Ovary (tissue), 9 donors: Measurements from ENCODE around the gene TSFM. TPM values are rescaled to one million over a fixed set of nuclear protein-coding genes. Genes with fewer than 3 reads are reported as not detected.

Experiments
- DNase-seq, 5 donors: peaks; one replicate each; pipeline ENCODE4 v3.0.0-alpha.2; 2019 to 2020
- H3K27ac ChIP-seq, 2 donors: fragments of 200-600 bp; one replicate each; pipeline versions ENCODE4 v1.5.1 to v1.8.0; 2019 to 2022
- H3K27me3 ChIP-seq: fragments of 200-600 bp; one replicate; pipeline ENCODE4 v1.8.0; 2022
- H3K36me3 ChIP-seq: fragments of 200-600 bp; sonication (generic); one replicate; pipeline ENCODE4 v1.5.1; 2019
- H3K4me1 ChIP-seq: one replicate; pipeline ENCODE4 v1.8.1; 2013; ENCODE audit warnings: mild to moderate bottlenecking, moderate library complexity; ENCODE audit not compliant: insufficient read depth
- H3K4me3 ChIP-seq: fragments of 200-600 bp; sonication (generic); one replicate; pipeline ENCODE4 v1.5.1; 2017
- H3K9me3 ChIP-seq, 2 donors: fragments of 200-600 bp in 1 of 2; sonication (generic) in 1 of 2; one replicate each; pipeline versions ENCODE4 v1.5.1 to v1.8.1; 2013 to 2019; ENCODE audit warnings: mild to moderate bottlenecking in 1 of 2, moderate library complexity in 1 of 2
- EP300 ChIP-seq: sonication (generic); formaldehyde crosslinking; IDR thresholded peaks from one replicate; pipeline ENCODE4 v1.6.1; 2017; ENCODE audit warnings: antibody characterized with exemption
- POLR2A ChIP-seq: fragments of 450-650 bp; IDR thresholded peaks from one replicate; pipeline ENCODE4 v1.6.1; 2017; ENCODE audit warnings: antibody characterized with exemption, mild to moderate bottlenecking, moderate library complexity
- WGBS, 3 donors: extraction: QIAGEN DNeasy Blood & Tissue Kit in 1 of 3; methylation state at CpG; one replicate each; pipeline versions ENCODE4 v1.1.5 to v1.1.7; 2013 to 2017; 5-methylcytosine and 5-hydroxymethylcytosine counted together
- intact Hi-C, 4 donors: fragments of 100-400 bp; cut with DNase I; formaldehyde crosslinking; loops; one replicate each; pipeline versions ENCODE4 v1.11.0 to v1.15.1; 2022 to 2023
- polyA plus RNA-seq, 2 donors: library from polyadenylated mRNA; stranded (reverse); fragments of 200-250 nt in 1 of 2; fragments of 350-450 nt in 1 of 2; fragmentation: Illumina TruSeq in 1 of 2; extraction: RNeasy Lipid Tissue Mini Kit (QIAGEN cat#74804) in 1 of 2; gene quantifications; one replicate each; pipeline ENCODE4 v1.2.3, GENCODE V29; 2013 to 2014
- total RNA-seq, 7 donors: library from RNA; depleted of rRNA in 2 of 7; stranded (reverse); fragments of >200 nt in 2 of 7; fragmentation: NEBNext Ultra II Directional in 3 of 7; extraction: Animal tissue kit (Norgen Biotek cat#: 25700) in 3 of 7; gene quantifications; one replicate each; pipeline versions ENCODE4 v1.1.0 to v1.2.4, GENCODE V29; 2016 to 2023
- TF ChIP-seq, protein P1 (sequence below), 3 donors: fragments of 450-650 bp in 2 of 3; fragments of 200-600 bp in 1 of 3; IDR thresholded peaks; one replicate each; pipeline versions ENCODE4 v1.5.1 to v1.8.0; 2016 to 2022; ENCODE audit warnings: antibody characterized with exemption in 3 of 3, mild to moderate bottlenecking in 1 of 3
- donor health status: DM: no; HTN: no; CAD: no; lungs with moderate emphysema.
- donor health status: DM: no; HTN: no; CAD: no.
- donor health status: Bipolar disorder and iron deficiency.
- donor health status: DM: yes; HTN: yes; CAD: no.
- donor health status: DM: no; HTN: no; CAD: no.
- donor health status: DM: yes; HTN: yes; CAD: no.

Gene TSFM
- total and polyA plus RNA-seq, 9 donors, result 13.2 to 28.1 (median 20.1) TPM

DNA sequence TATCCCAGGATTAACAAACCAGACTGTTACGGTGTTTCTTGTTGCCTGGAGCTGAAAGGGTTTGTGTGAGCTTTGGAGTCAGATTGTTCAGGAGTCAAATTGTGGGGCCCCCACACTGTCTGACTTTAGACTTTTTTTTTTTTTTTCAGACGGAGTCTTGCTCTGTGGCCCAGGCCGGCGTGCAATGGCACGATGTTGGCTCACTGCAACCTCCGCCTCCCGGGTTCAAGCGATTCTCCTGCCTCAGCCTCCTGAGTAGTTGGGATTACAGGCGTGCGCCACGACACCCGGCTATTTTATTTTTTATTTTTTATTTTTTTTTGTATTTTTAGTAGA, 847 bp downstream of the TSFM start:
- Histone ChIP-seq H3K27me3 (no peaks in the 10 kb centered on the region), H3K4me3 (peak overlapping the region; percentile 93), H3K36me3 (no peaks in the 10 kb centered on the region), H3K9me3 (no peaks in the 10 kb centered on the region), H3K4me1 (peaks cover 3% of the 10 kb centered on the region), H3K27ac (no peak overlapping the region)
- DNase-seq, result no peak
- TF ChIP-seq POLR2A, result no peak
- intact Hi-C loops, result loop anchor here in 2 of 4 donors (2.0 to 10.0 kb wide), 2 partner anchors 51 to 121 kb away; no protein-coding TSS in a partner anchor
- 70 to 82% (median 73%) methylated on average over 12 of the region's 12 CpGs for WGBS, 3 donors

DNA sequence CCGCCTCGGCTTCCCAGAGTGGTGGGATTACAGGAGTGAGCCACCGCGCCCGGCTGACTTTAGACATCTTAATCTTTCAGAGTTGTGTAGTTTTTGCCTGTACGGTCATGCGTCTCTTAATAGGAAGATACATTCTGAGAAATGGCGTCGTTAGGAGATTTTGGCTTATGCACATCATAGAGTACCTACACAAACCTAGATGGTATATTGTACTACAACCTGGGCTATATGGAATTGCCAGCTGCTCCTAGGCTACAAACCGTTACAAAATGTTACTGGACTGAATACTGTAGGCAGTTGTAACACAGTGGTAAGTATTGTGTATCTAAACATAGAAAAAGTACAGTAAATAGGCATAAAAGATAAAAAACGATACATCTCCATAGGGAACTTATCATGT, 1.3 kb downstream of the TSFM start:
- no peak for DNase-seq
- Histone ChIP-seq H3K36me3 (no peaks in the 10 kb centered on the region), H3K27ac (no peak overlapping the region), H3K9me3 (no peaks in the 10 kb centered on the region), H3K4me3 (peak overlapping the region; percentile 93), H3K27me3 (no peaks in the 10 kb centered on the region), H3K4me1 (peaks cover 3% of the 10 kb centered on the region)
- intact Hi-C loops, result loop anchor here in 2 of 4 donors (2.0 to 10.0 kb wide), 2 partner anchors 51 to 121 kb away; no protein-coding TSS in a partner anchor
- TF ChIP-seq POLR2A (no peak), EP300 (no peak)
- TF ChIP-seq, protein P1, sequence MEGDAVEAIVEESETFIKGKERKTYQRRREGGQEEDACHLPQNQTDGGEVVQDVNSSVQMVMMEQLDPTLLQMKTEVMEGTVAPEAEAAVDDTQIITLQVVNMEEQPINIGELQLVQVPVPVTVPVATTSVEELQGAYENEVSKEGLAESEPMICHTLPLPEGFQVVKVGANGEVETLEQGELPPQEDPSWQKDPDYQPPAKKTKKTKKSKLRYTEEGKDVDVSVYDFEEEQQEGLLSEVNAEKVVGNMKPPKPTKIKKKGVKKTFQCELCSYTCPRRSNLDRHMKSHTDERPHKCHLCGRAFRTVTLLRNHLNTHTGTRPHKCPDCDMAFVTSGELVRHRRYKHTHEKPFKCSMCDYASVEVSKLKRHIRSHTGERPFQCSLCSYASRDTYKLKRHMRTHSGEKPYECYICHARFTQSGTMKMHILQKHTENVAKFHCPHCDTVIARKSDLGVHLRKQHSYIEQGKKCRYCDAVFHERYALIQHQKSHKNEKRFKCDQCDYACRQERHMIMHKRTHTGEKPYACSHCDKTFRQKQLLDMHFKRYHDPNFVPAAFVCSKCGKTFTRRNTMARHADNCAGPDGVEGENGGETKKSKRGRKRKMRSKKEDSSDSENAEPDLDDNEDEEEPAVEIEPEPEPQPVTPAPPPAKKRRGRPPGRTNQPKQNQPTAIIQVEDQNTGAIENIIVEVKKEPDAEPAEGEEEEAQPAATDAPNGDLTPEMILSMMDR (IDR thresholded peaks at IDR 0.05), result no peak
- WGBS, 3 donors, result 83 to 88% (median 85%) methylated on average over 11 of the region's 11 CpGs

DNA sequence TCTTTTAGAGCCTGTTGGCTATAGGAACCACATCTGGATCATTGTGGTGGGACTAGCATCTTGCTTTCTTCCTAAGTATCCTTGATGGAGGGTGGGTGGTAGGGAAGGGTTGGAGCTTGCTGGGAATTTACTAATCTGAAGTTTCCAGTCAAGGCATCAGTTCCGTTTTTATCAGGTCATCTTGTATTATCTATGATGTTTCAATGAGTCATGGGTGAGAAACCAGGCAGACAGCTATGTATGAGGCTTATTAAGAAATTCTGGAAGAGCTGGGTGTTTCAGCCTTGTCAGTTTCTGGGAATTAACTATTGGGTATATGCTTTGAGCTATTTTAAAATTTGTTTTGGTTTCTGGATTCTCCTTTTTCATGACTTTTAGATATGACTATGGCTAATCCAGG, 11.3 kb downstream of the TSFM start:
- DNase-seq, result no peak
- intact Hi-C loops, result no loop called here
- Histone ChIP-seq H3K36me3 (no peaks in the 10 kb centered on the region), H3K27me3 (no peaks in the 10 kb centered on the region), H3K27ac (no peak overlapping the region), H3K4me1 (no peaks in the 10 kb centered on the region), H3K9me3 (no peaks in the 10 kb centered on the region), H3K4me3 (no peak overlapping the region)
- TF ChIP-seq EP300 (no peak), POLR2A (no peak)
- TF ChIP-seq, protein P1 (IDR thresholded peaks at IDR 0.05), result no peak
- 24 to 46% (median 31%) methylated on average over 1 of the region's 1 CpG for WGBS, 3 donors

DNA sequence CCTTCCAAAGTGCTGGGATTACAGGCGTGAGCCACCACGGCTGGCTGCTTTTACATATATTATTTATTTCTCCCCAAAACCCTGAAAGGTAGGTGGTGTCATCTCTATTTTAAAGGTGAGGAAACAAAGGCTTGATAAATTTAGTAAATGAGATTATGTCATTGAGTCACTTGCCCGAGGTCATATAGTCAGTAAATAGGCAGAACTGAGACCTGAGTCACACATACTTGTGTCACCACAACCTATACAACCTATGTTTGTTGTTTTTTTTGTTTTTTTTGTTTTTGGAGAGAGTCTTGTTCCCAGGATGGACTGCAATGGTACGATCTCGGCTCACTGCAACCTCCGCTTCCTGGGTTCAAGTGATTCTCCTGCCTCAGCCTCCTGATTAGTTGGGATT, 12.8 kb downstream of the TSFM start:
- H3K4me1 ChIP-seq, result no peaks in the 10 kb centered on the region
- no peak for DNase-seq
- H3K27ac ChIP-seq, result no peak overlapping the region
- no peak overlapping the region for H3K4me3 ChIP-seq
- WGBS, 3 donors, result 90 to 94% (median 91%) methylated on average over 6 of the region's 6 CpGs
- H3K9me3 ChIP-seq, result no peaks in the 10 kb centered on the region
- H3K36me3 ChIP-seq, result no peaks in the 10 kb centered on the region
- no peaks in the 10 kb centered on the region for H3K27me3 ChIP-seq
- TF ChIP-seq POLR2A (no peak), EP300 (no peak)
- TF ChIP-seq, protein P1 (IDR thresholded peaks at IDR 0.05), result no peak
- intact Hi-C loops, result loop anchor here in 1 of 4 donors (5.0 kb wide), 1 partner anchor 37 kb away; no protein-coding TSS in a partner anchor

DNA sequence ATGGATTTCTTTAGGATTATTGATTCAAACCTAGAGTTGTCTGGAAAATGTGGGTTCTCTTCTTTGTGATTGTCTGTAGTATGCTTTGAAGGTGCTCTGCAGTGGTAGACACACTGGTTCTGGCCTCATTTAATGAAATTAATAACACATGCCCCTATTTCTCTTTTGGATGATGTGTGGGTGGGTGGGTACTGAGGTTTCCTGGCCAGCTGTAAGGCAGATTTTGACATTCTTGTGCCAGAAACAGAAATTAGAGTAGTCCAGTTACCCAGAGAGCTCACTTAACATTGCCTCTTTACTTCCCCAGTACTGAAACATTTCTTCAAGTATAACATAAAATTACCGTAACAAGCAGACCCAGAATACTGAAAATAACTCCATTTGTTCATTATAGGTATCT, 14.4 kb downstream of the TSFM start:
- no peaks in the 10 kb centered on the region for H3K36me3 ChIP-seq
- WGBS, 3 donors, result 98 to 100% (median 99%) methylated on average over 1 of the region's 1 CpG
- H3K4me3 ChIP-seq, result no peak overlapping the region
- TF ChIP-seq EP300 (no peak), POLR2A (no peak)
- TF ChIP-seq, protein P1 (IDR thresholded peaks at IDR 0.05), result no peak
- H3K27ac ChIP-seq, result no peak overlapping the region
- intact Hi-C loops, result loop anchor here in 1 of 4 donors (5.0 kb wide), 1 partner anchor 35 kb away; no protein-coding TSS in a partner anchor
- no peaks in the 10 kb centered on the region for H3K27me3 ChIP-seq
- H3K4me1 ChIP-seq, result no peaks in the 10 kb centered on the region
- DNase-seq, result no peak
- no peaks in the 10 kb centered on the region for H3K9me3 ChIP-seq
